T-helper 2 cell treated with Interferon-gamma antibody and Interleukin-4, amounts not matched to agents 100 ng/mL and 5 ng/mL, for 36 hours (primary cell): ENCODE results near the gene ADCYAP1R1. TPM values are rescaled to one million over a fixed set of nuclear protein-coding genes. Genes with fewer than 3 reads are reported as not detected.

Source experiments
- intact Hi-C: fragments of 100-400 bp; cut with micrococcal nuclease; formaldehyde crosslinking; loops from one replicate; pipeline ENCODE4 v1.15.1; 2023
- total RNA-seq: library from RNA; stranded (reverse); gene quantifications from 2 replicates; pipeline ENCODE4 v1.2.3, GENCODE V29; 2022

ADCYAP1R1 gene
- total RNA-seq, 1 donor from 2014 or later: not detected

DNA sequence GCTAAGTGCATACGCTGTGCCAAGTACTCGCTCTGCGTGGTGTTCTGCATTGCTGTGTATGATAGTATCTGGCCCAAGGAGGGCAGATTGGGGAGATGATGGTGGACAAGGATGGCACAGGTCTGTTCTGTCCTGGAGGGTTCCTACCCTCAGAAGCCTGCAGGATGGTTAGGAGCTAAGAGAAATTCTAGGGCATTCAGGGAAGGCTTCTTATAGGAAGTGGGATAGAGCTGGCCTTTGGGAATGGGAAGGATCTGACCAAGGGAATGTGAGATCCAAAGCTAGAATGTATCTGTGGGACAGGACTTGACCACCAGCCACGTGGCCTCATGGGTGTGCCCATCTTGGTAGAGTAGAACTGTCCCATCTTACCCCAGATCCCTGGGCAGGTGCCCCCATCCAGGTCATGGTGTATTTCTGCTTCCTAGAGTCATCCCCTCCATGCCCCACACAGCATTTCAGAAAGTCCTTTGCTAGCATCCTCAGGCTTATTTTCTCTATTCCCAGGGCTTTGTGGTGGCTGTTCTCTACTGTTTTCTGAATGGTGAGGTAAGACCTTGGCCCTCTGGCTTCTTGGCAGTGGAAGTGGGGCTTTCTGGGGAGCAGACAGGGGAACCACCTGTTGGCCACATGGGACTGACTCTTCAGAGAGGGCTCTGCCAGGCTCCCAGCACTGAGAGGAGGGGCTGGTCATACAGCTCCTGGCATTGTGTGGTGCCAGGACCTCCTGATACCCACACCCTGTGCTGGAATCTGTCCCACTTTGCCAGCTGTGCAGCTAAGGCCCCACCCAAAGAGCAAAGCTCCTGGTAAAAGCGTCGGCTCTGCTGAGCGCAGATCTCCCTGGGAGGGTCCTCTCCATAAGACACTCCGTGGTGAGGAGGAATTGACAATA lies 52.5 kb downstream of the ADCYAP1R1 start:
- intact Hi-C loops: no loop called here

- intact Hi-C loops: no loop called here
Observed at GRCh38 chr7:31105256-31105950, 53.3 kb downstream of the ADCYAP1R1 start.

GRCh38 chr7:31106303-31107105 lies 54.4 kb downstream of the ADCYAP1R1 start:
- intact Hi-C loops: no loop called here

- intact Hi-C loops: no loop called here
Observed at GRCh38 chr7:31107106-31108090, 55.3 kb downstream of the ADCYAP1R1 start.

DNA sequence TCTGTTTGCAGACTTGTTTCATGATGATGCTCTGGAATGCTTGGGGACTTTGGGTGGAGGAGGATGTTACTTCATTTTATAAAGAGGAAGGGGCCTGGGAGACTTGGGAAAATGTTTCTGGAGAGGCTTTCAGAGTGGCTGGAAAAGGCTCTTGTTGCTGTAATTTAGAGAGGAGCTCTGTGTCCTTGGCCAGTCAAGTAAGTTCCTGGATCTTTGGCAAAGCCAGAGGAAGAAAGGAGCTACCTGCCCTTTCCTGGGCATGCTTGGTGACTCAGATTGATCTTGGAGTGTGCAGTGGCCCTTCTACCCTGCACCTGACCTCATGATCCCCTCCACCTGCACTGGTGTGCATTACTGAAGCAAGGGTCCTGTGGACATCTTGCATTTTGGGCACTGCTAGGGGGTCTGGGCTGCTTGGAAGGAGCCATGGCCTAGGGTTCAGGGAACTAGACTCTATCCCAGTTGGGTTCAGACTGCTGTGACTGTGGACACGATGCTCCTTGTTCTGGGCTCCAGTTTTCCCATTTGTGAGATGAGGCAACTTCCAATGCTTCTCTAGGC lies 56.1 kb downstream of the ADCYAP1R1 start:
- intact Hi-C loops: no loop called here

GRCh38 chr7:31109751-31110150 lies 57.6 kb downstream of the ADCYAP1R1 start:
- intact Hi-C loops: no loop called here

GRCh38 chr7:31110331-31111108 lies 58.4 kb downstream of the ADCYAP1R1 start:
- intact Hi-C loops: no loop called here

DNA sequence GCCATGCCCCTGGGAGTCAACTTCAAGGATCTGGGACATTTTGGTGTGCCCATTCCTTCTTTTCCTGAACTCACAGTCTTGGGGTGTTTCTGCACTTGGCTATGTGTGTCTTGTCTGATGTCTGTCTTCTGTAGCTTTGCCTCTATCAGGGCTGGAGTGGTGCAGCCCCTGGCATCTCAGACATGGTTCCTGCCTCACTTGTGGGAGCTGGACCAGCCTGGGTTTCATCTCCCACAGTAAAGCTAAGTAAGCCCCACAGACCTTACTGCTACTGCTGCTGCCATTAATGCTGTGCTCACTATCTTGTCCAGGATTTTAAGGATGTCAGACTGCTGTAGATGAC lies 59.0 kb downstream of the ADCYAP1R1 start:
- intact Hi-C loops: no loop called here

GRCh38 chr7:31113660-31114059 lies 61.6 kb downstream of the ADCYAP1R1 start:
- intact Hi-C loops: no loop called here

DNA sequence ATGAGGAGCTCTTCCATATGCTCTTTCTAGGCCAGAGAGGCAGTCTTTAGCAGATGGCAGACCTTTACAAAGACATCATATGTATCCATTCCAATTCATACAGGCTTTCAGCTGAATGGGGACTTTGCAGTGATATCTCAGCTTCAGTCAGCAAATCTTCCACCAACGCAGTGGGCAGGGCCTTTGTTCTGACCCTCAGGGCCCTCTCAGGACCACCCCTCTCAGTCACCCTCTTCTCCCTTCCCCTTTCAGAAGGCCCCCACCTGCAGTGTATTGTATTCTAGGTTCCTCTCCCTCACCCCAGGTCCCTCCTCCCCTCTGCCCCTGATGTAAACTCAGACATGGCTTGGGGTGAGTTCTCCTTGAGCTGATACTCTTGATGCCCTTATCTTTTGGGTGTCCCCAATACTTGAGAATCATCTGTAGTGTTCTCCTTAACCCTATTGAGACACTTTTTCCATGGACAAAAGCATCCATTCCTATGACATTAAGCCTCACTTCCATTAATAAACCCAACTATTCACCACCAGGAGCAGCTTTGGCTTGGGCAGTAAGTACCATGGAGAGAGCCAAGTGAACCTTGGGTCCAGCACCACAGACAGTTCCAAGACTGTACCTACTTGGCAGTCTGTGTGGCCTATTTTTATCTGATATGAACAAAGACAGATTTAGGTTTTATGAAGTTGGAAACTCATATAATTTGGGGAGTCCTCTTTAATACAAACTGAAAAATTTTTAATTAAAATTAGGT lies 62.7 kb downstream of the ADCYAP1R1 start:
- intact Hi-C loops: no loop called here

- intact Hi-C loops: no loop called here
Observed at GRCh38 chr7:31116615-31117014, 64.5 kb downstream of the ADCYAP1R1 start.

- intact Hi-C loops: no loop called here
Observed at GRCh38 chr7:31119249-31119648, 67.1 kb downstream of the ADCYAP1R1 start.

DNA sequence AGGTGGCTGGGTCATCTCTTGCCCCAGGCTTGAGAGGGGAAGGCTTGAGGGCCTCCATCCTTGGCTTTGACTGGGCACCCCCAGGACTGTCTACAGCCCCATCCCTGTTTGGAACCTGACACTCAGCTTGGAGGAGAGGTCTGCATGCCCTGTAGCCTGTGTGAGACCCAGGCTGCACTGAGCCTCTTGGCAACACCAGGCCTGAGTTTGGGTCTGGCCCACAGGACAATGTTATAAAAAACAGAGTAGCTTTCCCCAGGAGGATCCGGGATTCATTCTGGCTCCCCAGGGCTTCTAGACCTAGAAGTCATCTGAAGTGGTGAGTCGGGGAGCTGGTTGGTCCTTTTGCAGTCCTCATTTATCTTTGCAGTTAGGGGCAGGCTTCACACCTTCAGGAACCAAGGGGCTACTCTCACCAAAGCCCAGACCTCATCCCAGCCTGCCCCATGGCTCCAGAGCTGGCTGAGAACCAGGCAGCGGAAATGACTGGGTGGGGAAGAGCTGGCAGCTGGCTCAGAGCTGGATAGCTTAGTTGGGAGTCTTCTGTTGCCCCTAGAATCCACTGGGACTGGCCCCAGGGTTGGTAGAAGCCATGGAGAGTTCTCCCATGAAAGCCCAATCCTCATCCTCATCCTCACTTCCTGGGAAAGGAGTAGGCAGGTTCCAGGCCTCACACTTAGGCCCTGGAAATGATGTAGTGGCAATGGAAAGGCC lies 68.8 kb downstream of the ADCYAP1R1 start:
- intact Hi-C loops: no loop called here

- intact Hi-C loops: no loop called here
Observed at GRCh38 chr7:31121601-31122000, 69.5 kb downstream of the ADCYAP1R1 start.

GRCh38 chr7:31122649-31123058 lies 70.5 kb downstream of the ADCYAP1R1 start:
- intact Hi-C loops: loop anchor here (1.0 kb wide), 1 partner anchor 139 kb away; no protein-coding TSS in a partner anchor

DNA sequence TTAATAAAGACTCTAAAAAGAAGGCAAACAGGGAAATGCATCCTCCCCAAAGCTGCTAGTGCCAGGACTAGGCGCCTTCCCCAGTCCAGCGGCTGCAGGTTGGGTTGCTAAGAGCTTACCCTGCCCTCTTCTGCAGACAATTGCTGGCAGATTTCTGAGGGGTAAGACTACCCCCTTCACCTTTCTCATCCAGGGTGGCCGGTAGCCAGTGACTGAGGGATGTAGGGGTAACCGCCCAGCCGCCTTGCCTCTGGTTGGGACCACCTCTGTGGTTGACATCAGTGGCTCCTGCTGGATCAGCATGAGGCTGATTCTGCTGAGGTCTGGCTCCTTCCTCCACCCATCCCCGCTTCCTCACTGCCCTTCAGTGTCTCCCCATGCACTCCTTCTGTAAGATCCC lies 71.2 kb downstream of the ADCYAP1R1 start:
- intact Hi-C loops: no loop called here

- intact Hi-C loops: no loop called here
Observed at GRCh38 chr7:31123726-31124125, 71.6 kb downstream of the ADCYAP1R1 start.

- intact Hi-C loops: no loop called here
Observed at GRCh38 chr7:31125171-31125570, 73.1 kb downstream of the ADCYAP1R1 start.
